ENCODE data around the gene MYH9.

MYH9 gene

GRCh38 chr22:36234919-36235318 lies 152.8 kb downstream of the MYH9 start:
- DNase-seq (ENCODE audit: extremely low read depth in 1 of 2, low read depth in 1 of 2), result no peak

GRCh38 chr22:36234213-36234612 lies 153.6 kb downstream of the MYH9 start:
- DNase-seq (ENCODE audit: extremely low read depth in 1 of 2, low read depth in 1 of 2), result no peak

DNA sequence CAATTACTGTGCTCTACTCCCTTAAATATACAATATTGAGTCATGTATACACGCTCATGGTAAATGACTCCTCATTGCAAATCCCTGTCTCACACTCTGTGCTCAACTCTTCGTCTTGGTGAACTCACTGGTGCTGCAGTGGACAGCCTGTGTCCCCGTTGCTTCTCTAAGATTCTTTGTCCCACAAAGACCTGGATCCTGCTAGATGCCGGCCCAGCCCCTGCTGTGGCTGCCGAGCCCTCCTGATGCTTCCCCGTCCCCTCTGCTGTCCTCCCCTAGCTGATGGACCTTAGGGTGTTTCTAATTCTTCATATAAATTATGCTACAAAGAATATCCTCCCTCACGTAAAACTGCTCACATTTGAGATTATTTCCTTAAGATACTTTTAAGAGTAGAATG lies 154.0 kb downstream of the MYH9 start:
- no peak for DNase-seq (ENCODE audit: extremely low read depth in 1 of 2, low read depth in 1 of 2)

GRCh38 chr22:36232715-36233401 lies 154.9 kb downstream of the MYH9 start:
- no peak for DNase-seq (ENCODE audit: extremely low read depth in 1 of 2, low read depth in 1 of 2)
